NT2/D1 (cell line): Measurements from ENCODE around the gene KIF21A.

Source experiments
- SUZ12 ChIP-seq: IDR thresholded peaks from 2 replicates; pipeline ENCODE4 v1.6.1; 2011; ENCODE audit not compliant: insufficient read length, insufficient read depth; ENCODE audit errors: extremely low read depth
- YY1 ChIP-seq: IDR thresholded peaks from 2 replicates; pipeline ENCODE4 v1.6.1; 2011; ENCODE audit not compliant: insufficient read length, insufficient read depth
- ZNF274 ChIP-seq: IDR thresholded peaks from 2 replicates; pipeline ENCODE4 v1.6.1; 2011; ENCODE audit warnings: mild to moderate bottlenecking, low read depth, low read length

DNA sequence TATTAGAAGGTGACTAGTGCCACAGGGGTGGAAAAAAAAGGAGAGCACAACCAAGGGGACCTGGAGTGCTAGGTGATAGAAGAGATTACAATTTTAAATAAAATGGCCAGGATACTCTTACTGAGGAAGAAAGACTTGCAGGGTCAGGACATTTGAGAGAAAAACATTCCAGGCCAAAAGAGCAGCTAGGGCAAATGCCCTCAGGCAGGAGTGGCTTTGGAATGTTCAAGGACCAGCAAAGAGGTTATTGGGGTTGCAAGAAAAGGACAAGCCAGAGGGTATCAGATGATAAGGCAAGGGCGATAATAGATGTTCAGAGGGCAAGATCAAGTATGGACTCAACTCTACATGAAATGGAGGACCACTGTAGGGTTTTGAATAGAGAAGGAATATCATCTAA lies 146.4 kb downstream of the KIF21A start:
- TF ChIP-seq SUZ12 (no peak), YY1 (no peak), ZNF274 (no peak)
